NT2/D1 (cell line): Measurements from ENCODE around the gene PHACTR3.

Source experiments
- DNase-seq: peaks from one replicate; pipeline ENCODE4 v3.0.0-alpha.2; 2011; ENCODE audit warnings: low read depth, low spot score
- H3K27me3 ChIP-seq: 2 replicates; pipeline ENCODE4 v1.6.0; 2011; ENCODE audit warnings: mild to moderate bottlenecking; ENCODE audit not compliant: insufficient read length, insufficient read depth
- H3K36me3 ChIP-seq: 2 replicates; pipeline ENCODE4 v1.6.1; 2011; ENCODE audit warnings: mild to moderate bottlenecking, low read length, mixed read lengths; ENCODE audit not compliant: insufficient read depth, insufficient read length
- H3K4me1 ChIP-seq: 2 replicates; pipeline ENCODE4 v1.5.1; 2011; ENCODE audit not compliant: insufficient read depth, insufficient read length
- H3K4me3 ChIP-seq: 2 replicates; pipeline ENCODE4 v1.5.1; 2011; ENCODE audit warnings: low read depth; ENCODE audit not compliant: insufficient read length
- H3K9ac ChIP-seq: 2 replicates; pipeline ENCODE4 v1.6.0; 2011; ENCODE audit warnings: low read depth; ENCODE audit not compliant: insufficient read length
- H3K9me3 ChIP-seq: 2 replicates; pipeline ENCODE4 v1.5.1; 2011; ENCODE audit warnings: mild to moderate bottlenecking, low read length; ENCODE audit not compliant: insufficient read depth
- SUZ12 ChIP-seq: IDR thresholded peaks from 2 replicates; pipeline ENCODE4 v1.6.1; 2011; ENCODE audit not compliant: insufficient read length, insufficient read depth; ENCODE audit errors: extremely low read depth
- YY1 ChIP-seq: IDR thresholded peaks from 2 replicates; pipeline ENCODE4 v1.6.1; 2011; ENCODE audit not compliant: insufficient read length, insufficient read depth
- ZNF274 ChIP-seq: IDR thresholded peaks from 2 replicates; pipeline ENCODE4 v1.6.1; 2011; ENCODE audit warnings: mild to moderate bottlenecking, low read depth, low read length

The PHACTR3 gene

GRCh38 chr20:59579404-59580145, 24.8 kb upstream of the PHACTR3 start:
- peaks cover 70% of the 10 kb centered on the region for H3K27me3 ChIP-seq
- no peaks in the 10 kb centered on the region for H3K9me3 ChIP-seq
- TF ChIP-seq SUZ12 (no peak), ZNF274 (no peak), YY1 (no peak)
- no peak overlapping the region for H3K4me3 ChIP-seq
- no peak overlapping the region for H3K9ac ChIP-seq
- no peaks in the 10 kb centered on the region for H3K36me3 ChIP-seq
- DNase-seq, result no peak
- peaks cover 11% of the 10 kb centered on the region for H3K4me1 ChIP-seq

- TF ChIP-seq ZNF274, result no peak
- TF ChIP-seq YY1, result no peak
- TF ChIP-seq SUZ12, result no peak
- H3K4me3 ChIP-seq, result no peak overlapping the region
- H3K9me3 ChIP-seq, result no peaks in the 10 kb centered on the region
- H3K4me1 ChIP-seq, result peaks cover 11% of the 10 kb centered on the region
- DNase-seq, result no peak
- no peak overlapping the region for H3K9ac ChIP-seq
- H3K36me3 ChIP-seq, result no peaks in the 10 kb centered on the region
- H3K27me3 ChIP-seq, result peaks cover 63% of the 10 kb centered on the region
Measured at GRCh38 chr20:59580146-59580946, 24.0 kb upstream of the PHACTR3 start.

DNA sequence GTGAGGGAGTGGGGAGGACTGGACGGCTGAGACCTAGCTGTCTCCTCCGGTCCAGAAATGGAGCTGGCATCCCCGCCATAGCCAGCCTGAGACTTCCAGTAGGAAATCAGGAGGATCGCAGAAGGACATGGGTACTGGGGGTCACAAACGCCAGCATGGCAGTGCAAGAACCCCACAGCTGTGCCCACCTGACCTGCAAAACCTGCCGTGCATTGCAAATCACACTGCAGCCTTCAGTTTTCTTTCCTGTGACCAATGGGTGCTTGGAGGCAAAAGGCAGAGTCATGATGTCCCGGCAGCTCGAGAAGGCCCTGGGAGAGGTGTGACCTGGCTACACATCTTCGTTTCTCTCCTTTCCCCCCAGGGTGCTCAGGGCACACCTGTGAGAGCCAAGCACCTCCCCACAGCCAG, 23.3 kb upstream of the PHACTR3 start:
- Histone ChIP-seq H3K36me3 (no peaks in the 10 kb centered on the region), H3K9ac (no peak overlapping the region), H3K9me3 (no peaks in the 10 kb centered on the region), H3K4me3 (no peak overlapping the region), H3K27me3 (peaks cover 56% of the 10 kb centered on the region), H3K4me1 (peaks cover 13% of the 10 kb centered on the region)
- no peak for TF ChIP-seq YY1
- no peak for TF ChIP-seq ZNF274
- no peak for TF ChIP-seq SUZ12
- DNase-seq, result no peak

GRCh38 chr20:59581993-59582679, 22.2 kb upstream of the PHACTR3 start:
- Histone ChIP-seq H3K36me3 (no peaks in the 10 kb centered on the region), H3K4me3 (no peak overlapping the region), H3K9ac (no peak overlapping the region), H3K27me3 (peaks cover 52% of the 10 kb centered on the region), H3K9me3 (no peaks in the 10 kb centered on the region), H3K4me1 (peaks cover 8% of the 10 kb centered on the region)
- no peak for DNase-seq
- TF ChIP-seq SUZ12 (no peak), ZNF274 (no peak), YY1 (no peak)

- H3K4me1 ChIP-seq, result peaks cover 4% of the 10 kb centered on the region
- H3K27me3 ChIP-seq, result peaks cover 40% of the 10 kb centered on the region
- no peaks in the 10 kb centered on the region for H3K36me3 ChIP-seq
- TF ChIP-seq SUZ12 (no peak), ZNF274 (no peak), YY1 (no peak)
- H3K4me3 ChIP-seq, result no peak overlapping the region
- no peaks in the 10 kb centered on the region for H3K9me3 ChIP-seq
- H3K9ac ChIP-seq, result no peak overlapping the region
- no peak for DNase-seq
Measured at GRCh38 chr20:59583428-59584277, 20.7 kb upstream of the PHACTR3 start.

DNA sequence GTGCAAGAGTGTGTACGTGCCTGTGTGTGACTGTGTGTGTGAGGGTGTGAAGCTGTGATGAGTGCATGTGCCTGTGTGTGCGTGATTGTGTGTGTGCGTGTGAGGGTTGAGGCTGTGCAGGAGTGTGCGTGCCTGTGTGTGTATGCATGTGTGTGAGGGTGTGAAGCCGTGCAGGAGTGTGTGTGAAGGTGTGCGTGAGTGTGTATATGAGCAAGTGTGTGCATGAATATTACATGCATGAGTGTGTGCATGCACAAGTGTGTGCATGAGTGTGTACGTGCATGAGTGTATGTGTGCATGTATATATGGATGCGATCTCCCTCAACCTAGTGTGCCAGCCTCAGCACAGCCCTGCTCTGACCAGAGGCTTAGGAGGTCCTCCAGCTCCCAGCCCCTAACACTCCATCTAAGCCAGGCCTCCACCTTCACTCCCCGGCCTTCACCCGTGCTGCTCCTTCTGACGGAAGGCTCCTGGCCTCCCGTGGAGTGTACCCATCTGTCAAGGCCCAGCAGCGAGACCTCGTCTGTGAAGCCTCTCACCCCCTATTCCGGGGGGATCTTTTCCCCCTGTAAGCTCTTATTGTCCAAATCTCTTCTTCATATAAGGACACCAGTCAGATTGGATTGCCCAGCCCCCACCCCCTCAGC, 19.9 kb upstream of the PHACTR3 start:
- Histone ChIP-seq H3K27me3 (peaks cover 32% of the 10 kb centered on the region), H3K9me3 (no peaks in the 10 kb centered on the region), H3K4me1 (peaks cover 4% of the 10 kb centered on the region), H3K9ac (no peak overlapping the region), H3K4me3 (no peak overlapping the region), H3K36me3 (no peaks in the 10 kb centered on the region)
- DNase-seq, result no peak
- no peak for TF ChIP-seq ZNF274
- TF ChIP-seq YY1, result no peak
- TF ChIP-seq SUZ12, result no peak
